ENCODE measurements around the gene CFH.
"Not testable (repeated sequence)": the region's sequence is repeated elsewhere in the genome, so short reads cannot be mapped to it uniquely, and the experiment has no call there.

CFH gene

DNA sequence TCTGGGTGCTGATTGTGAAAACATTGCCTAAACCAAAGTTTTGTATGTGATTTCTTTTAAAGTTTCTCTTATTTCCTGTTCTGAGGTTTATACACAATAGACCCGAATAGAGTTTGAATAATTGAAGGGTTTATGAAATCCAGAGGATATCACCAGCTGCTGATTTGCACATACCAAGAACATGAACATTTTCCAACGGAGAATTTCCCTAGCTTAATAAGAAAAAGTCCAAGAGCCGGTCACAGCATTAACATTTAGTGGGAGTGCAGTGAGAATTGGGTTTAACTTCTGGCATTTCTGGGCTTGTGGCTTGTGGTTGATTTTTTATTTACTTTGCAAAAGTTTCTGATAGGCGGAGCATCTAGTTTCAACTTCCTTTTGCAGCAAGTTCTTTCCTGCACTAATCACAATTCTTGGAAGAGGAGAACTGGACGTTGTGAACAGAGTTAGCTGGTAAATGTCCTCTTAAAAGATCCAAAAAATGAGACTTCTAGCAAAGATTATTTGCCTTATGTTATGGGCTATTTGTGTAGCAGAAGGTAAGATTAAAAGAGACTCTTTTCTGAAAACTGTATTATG lies at the start of gene CFH:
Gene CFH (plus strand): TSS at position 407 of the 579 bp plus-strand sequence. CDS start 75 bp downstream, at position 482.
- no peak for DNase-seq (ENCODE audit: low spot score)

DNA sequence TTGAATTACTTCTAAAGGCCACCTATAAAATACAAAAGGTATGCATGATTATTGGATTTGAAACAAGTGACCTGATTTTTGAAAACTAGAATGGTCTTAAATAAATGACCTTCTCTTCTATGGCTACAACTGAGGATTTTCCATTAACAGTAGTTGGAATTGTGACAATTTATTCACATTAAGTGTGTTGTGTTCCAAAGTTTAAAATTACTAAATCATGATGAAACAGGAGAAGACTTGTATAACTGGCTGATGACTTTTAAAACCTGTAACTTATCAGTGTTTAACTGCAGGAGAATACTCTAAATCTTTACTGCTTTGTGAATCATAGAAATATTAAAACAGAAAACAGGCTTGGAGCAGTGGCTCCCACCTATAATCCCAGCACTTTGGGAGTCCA lies 48.2 kb upstream of the CFH start:
- DNase-seq (ENCODE audit: low spot score) = no peak

DNA sequence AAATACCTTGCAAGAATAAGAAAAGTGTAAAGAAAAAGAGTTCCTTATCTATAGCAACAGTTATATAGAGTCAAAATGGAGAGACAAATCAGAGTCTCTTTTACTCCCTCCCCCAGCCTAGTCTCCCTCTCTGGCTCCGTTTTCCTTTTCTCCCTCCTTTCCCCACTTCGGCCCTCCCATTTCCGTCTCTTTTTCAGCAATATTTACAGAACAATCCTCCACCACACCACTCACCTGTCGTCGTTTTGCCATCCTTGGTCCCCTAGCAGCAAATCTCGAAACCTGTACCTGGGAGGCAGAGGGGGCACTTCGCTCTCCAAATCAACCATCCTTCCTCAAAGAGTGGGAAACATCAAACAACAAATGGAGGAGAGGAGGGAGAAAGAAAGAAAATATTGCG lies 43.9 kb upstream of the CFH start:
- no peak for DNase-seq (ENCODE audit: low spot score)

DNA sequence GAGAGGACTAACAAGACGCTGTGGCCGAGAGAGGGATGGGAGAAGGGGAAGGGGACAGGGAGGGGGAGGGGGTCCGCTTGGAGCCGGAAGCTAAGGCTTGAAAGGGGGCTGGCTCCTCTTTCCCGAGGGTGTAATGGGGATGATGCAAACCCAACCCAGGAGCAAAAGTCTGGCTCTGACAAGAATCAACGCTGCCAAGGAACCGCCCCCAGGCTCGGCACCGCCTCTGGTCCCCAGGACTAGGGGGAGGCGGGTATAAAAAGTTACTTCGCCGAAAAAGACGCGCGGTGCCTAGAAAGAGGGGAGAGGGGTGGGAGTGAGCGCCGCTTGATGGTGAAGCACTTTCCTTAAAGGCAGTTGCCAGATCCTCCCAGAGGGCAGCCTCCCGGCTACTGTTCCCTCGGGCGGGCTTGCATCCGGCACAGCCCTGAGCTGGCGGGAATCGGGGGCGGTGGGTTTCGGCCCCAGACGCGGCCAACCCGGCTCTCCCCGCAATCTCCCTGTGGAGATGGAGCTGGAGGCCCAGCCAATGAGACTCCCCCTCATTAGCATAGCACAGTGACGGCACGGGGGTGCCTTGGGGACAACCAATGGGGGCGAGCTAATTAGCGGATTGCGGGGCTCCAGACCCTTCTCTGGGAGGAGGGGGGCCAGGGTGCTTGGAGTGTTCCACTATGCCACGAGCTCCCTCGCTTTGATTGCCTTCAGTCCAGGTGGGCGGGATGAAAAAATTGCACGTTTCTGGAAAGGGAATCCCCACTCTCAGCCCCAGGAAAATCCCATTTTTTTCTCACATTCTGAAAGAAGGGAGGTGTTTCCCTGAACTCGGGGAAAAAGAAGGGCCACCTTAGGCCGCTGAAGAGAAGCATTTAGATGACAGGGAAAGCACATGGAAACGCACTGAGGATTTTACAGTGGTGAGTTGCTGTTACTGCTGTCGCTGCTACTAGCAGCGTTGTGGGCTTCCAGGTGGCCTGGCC lies 43.2 kb upstream of the CFH start, which contains the start of gene KCNT2:
Gene KCNT2 (minus strand): TSS at position 51 of the 980 bp plus-strand sequence. CDS start 131 bp downstream, outside the sequence.
- DNase-seq (ENCODE audit: low spot score) = peak; percentile 65

DNA sequence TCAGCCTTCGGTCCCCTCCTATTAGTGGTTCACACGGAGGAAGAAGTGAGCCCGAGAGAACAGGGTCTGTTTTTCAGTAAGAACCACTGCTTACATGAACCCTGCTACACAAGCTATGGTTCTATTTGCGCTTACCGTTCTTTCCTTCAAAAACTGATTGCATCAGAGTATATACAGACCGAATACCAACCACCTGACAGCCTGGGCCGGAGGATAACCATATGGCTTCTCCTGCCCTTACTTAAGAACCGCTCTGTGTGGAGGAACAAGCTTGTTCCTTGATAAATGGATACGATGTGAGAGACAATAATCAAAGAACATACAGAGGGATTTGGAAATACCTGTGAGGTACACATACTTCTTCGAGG lies 42.5 kb upstream of the CFH start:
- DNase-seq (ENCODE audit: low spot score) = no peak

DNA sequence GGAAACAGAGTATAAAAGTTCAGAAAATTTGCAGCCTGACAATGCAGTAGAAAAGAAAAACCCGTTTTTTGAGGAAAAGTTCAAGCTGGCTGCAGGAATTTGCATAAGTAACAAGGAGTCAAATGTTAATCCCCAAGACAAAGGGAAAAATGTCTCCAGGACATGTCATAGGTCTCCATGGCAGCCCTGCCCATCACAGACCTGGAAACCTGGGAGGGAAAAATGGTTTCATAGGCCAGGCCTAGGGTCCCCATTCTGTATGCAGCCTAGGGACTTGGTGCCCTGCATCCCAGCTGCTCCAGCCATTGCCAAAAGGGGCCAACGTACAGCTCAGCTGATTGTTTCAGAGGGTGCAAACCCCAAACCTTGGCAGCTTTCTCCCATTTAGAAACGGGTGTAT lies 40.0 kb upstream of the CFH start:
- DNase-seq (ENCODE audit: low spot score) = no peak

DNA sequence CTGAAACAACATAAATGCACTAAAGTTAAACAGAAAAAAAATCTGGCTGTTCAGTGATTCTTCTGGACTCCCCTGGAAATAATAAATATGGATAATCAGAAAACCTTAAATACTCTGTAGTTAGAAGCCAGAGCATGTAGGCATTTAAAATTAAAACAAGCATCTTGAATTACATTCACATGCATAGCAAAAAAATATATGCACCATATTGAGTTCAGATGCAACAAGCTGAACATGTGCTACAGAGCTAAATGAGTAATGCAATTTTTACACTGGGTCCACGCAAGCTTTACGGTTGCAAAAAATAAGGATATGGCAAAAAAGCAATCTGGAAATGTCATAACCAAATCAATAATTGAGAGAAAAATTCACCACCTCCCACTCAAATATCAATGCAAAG lies 32.1 kb upstream of the CFH start:
- no peak for DNase-seq (ENCODE audit: low spot score)

DNA sequence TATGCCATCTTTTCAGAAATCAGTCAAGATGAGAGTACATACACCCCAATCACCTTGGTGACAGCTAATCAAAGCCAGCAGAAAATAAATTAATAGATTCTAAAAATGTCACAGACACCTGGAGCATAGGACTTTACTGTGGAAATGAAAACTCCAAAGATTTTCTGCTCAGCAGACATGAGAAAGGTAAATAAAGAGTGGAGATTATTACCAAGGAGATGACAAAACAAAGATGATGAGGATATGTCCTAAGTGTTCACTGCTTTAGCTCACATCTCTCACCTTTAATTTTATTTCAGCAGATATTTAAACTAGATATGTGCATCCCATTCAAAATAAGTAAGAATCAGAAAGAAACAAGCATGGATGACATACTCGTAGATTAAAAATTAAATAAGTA lies 28.8 kb upstream of the CFH start:
- no peak for DNase-seq (ENCODE audit: low spot score)

GRCh38 chr1:196628838-196629237 lies 23.0 kb upstream of the CFH start:
- DNase-seq (ENCODE audit: low spot score) = no peak

- DNase-seq (ENCODE audit: low spot score) = no peak
These were observed 14.2 kb upstream of the CFH start for GRCh38 chr1:196637606-196638005.

DNA sequence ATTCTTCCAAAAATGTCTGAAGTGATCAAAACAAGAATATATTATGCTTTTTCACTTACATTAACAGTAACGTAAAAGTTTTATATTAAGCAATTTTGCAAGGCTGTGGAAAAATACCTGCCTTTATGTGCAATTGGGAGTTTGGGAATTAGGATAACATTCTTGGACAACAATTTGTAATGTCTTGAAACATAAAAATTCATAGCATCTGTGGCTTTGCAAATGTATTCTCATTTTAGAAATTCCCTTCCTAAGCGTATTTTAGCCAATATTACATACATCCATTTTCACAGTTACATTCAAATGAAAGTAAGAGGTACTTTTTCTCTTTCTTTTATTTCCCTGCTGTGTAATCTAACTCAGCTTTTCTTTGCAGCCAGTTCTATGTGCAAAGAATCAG lies 13.4 kb upstream of the CFH start:
- no peak for DNase-seq (ENCODE audit: low spot score)

- DNase-seq (ENCODE audit: low spot score) = not testable (repeated sequence)
These were observed 12.6 kb upstream of the CFH start for GRCh38 chr1:196639291-196639690.

DNA sequence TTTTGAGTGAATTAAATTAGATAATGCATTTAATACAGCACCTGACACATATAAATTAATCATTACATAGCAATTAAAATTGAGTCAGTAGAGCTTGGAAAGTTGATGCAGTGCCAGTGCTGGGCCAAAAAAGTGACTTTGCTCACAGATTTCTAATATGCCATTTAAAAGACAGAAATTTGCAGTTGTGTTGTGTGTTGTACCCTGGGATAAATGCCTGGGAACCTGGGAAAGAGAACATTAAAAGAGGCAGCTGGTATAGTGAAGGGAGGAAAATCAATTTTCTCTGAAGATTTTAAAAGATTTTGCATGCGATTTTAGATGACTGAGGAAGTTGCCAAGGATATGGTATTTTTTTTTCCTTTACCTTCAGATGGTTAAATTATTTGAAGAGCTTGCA lies 10.9 kb upstream of the CFH start:
- no peak for DNase-seq (ENCODE audit: low spot score)

GRCh38 chr1:196649990-196650389 lies 1.9 kb upstream of the CFH start:
- no peak for DNase-seq (ENCODE audit: low spot score)

- DNase-seq (ENCODE audit: low spot score) = no peak
These were observed 1.4 kb upstream of the CFH start for GRCh38 chr1:196650403-196650802.

DNA sequence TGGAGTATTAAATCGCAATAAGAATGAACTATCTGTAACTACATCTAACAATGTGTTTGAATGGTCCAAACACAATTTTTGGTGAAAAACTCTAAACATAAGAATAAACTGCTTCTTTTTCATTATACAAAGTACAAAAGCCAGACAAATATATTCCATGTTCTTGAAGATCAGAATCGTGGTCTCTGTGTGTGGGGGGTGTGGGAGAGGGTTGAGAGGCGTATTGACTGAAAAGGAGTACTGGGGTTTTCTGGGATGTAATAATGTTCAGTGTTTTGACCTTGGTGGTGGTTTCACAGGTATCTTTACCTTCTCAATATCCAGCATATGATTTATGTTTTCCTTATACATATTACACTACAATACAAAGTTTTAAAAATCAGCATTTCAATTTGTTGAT lies 764 bp upstream of the CFH start:
- DNase-seq (ENCODE audit: low spot score) = no peak

DNA sequence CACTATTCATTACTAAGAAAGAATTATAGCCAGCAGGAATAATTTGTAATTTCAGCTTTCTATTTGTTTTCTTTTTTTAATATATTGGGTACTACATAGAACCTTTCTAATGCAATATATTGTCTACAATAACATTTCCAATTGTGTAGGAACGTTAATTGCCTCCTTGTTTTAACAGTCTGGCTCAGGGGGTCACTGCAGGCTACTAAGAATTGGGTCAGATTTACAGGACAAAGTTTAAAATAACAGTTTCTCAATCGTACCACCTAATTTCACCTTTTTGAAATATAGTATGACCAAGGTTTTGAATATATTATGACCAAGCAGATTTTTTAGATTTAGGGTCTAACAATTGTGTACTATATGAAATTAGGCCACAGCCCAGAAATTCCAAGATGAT lies 2.4 kb downstream of the CFH start:
- DNase-seq (ENCODE audit: low spot score) = no peak

- DNase-seq (ENCODE audit: low spot score) = no peak
These were observed 3.2 kb downstream of the CFH start for GRCh38 chr1:196655071-196655470.

GRCh38 chr1:196655494-196655893 lies 3.7 kb downstream of the CFH start:
- no peak for DNase-seq (ENCODE audit: low spot score)

DNA sequence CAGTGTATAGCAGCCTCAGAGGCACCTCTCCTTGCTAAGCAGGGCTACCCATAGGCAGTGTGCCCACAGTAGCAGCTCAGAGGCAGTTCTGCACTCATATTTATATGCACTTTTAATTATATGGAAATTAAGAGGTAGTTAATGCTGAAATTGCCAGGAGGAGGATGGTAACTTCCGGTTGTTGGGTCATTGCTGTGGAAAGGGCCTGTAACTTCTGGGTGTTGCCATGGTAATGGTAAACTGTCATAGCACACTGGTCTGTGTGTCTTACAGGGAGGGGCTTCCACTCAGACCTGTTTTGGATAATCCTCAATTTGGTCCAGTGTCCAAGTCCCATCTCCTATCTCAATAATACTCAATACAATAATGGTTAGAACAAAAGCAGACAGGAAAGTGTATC lies 7.6 kb downstream of the CFH start:
- no peak for DNase-seq (ENCODE audit: low spot score)

DNA sequence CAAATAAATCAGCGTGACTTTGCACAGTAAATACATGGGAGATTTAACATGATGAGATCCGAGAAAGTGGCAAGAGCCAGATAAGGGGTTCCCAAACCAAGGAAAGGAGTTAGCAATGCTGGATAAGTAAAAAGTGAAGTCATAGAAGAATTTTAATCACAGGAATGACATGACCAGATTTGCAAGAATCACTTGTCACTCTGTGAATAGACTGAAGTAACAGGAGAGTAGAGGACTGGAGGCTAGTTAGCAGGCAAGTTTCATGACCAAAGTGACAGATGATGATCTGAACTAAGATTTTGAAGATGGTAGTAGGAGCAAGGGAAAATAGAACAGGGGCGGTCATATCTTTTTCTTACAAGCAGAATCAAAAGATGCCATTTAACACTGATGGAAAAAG lies 8.4 kb downstream of the CFH start:
- DNase-seq (ENCODE audit: low spot score) = no peak

DNA sequence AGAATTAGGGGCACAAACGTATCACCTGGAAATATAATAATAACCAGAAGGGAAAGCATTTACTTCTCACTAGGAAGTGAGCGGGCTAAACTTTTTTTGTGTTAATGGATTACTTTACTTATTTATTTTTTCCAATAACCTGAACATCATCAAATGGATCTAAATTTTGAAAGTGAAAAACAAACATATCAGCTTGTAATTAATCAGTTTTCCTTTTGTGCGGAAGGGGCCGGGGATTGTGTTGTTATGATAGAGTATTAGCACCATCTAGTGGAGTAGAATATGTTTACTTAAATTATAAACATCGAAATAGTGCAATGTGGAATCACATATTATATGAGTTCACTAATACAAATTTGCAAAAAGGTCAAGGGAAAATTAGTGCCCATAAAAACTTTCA lies 9.0 kb downstream of the CFH start:
- peak; percentile 21 for DNase-seq (ENCODE audit: low spot score)

DNA sequence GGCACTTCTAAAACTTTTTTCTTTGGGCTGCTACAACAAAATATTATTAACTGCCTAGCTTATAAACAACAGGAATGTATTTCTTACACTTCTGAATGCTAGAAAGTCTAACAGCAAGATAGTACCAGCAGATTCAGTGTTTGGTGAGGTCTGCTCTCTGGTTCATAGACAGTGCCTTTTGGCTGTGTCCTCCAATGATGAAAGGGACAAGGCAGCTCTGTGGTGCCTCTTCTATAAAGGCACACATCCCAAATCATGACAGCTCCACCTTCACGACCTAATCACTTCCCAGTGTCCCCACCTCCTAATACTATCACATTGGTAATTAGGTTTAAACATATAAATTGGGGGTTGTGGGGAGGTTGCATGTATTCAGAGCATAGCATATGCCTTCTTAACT lies 9.5 kb downstream of the CFH start:
- DNase-seq (ENCODE audit: low spot score) = no peak

DNA sequence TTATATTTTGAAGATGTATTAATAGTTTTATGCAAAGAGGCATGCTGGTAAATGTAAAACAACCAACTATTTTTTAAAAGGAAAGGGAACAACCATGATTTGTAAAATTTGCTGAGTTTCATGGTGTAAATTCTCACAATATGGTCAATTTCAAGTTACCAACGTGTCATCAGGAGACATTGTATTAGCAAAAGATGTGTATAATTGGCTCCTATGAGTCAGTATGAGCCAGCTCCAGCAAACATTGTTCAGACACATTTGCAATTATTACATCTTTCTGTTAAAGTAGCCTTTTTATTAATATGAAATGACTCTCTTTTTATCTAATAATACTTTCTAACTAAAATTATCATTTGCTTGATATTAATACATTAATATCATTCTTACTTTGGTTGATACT lies 15.3 kb downstream of the CFH start:
- no peak for DNase-seq (ENCODE audit: low spot score)

Data from cerebellar cortex (tissue), 1 donor.